D341Med (cell line): ENCODE results near the gene USP19.
A peak's percentile ranks its signal among the peaks of the same experiment; 100 is the strongest.

Experiments
- DNase-seq: peaks from one replicate; pipeline ENCODE4 v3.0.0; 2012; ENCODE audit warnings: low spot score

USP19 gene

GRCh38 chr3:49104427-49105291, 16.0 kb downstream of the USP19 start, which contains the start of gene QARS1:
TSS of gene QARS1 (minus strand) at chr3:49104757. CDS start at chr3:49104733, 24 bp downstream.
- DNase-seq: peak; percentile 96

- DNase-seq: no peak
Observed at GRCh38 chr3:49104052-49104426, 16.6 kb downstream of the USP19 start.

- DNase-seq: no peak
Observed at GRCh38 chr3:49100046-49100615, 20.5 kb downstream of the USP19 start.

GRCh38 chr3:49098910-49099630, 21.6 kb downstream of the USP19 start:
- DNase-seq: no peak

- DNase-seq: no peak
Observed at GRCh38 chr3:49098429-49098828, 22.2 kb downstream of the USP19 start.

GRCh38 chr3:49093853-49094767, 26.5 kb downstream of the USP19 start, which contains the start of gene QRICH1:
TSS of gene QRICH1 (minus strand) at chr3:49094071. CDS start at chr3:49077017, 17,054 bp downstream.
- peak; percentile 92 for DNase-seq

GRCh38 chr3:49092938-49093852, 27.4 kb downstream of the USP19 start:
- DNase-seq: peak; percentile 90

GRCh38 chr3:49081429-49081828, 39.2 kb downstream of the USP19 start:
- DNase-seq: no peak

- no peak for DNase-seq
Observed at GRCh38 chr3:49079270-49079669, 41.4 kb downstream of the USP19 start.

- DNase-seq: no peak
Observed at GRCh38 chr3:49076646-49077045, 44.0 kb downstream of the USP19 start.

GRCh38 chr3:49076116-49076515, 44.5 kb downstream of the USP19 start:
- DNase-seq: no peak
